GM18909 (cell line): Measurements from ENCODE around the gene RUBCN.
"Not testable (repeated sequence)": the region's sequence is repeated elsewhere in the genome, so short reads cannot be mapped to it uniquely, and the experiment has no call there.

ENCODE experiments used
- ATAC-seq: cut with Tn5 transposase; IDR thresholded peaks from one replicate; pipeline ENCODE4 v1.9.1; 2021; ENCODE audit warnings: mild to moderate bottlenecking; ENCODE audit not compliant: unreplicated experiment, poor library complexity

RUBCN gene

DNA sequence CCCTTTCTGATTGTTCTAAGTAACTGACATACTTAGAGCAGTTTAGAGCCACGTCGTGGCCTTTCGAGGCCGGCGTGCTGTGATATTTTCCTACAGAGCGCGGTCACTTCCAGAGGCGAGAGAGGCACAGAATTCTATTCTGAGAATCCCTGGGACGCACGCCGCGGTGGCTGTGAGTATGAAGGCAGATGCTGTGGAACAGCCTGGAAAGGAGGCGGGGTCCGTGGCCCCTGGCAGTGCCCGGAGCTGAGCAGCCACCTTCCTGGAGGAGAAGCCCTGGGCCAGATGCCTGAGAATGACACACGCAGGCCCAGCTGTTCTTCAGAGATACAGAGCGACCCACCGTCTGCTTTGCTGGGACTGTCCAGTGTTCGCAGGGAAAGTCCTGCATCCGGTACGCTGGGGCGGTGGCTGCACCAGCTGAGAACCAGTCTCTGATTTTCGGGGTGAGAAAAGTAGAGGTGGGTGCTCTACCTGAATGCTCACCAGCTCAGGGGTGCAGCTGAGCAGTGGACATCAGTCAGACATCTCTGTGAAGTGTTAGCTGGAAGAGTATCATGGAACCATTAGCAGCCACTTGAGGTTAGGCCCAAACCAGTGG, 75.4 kb downstream of the RUBCN start:
- not testable (repeated sequence) for ATAC-seq

DNA sequence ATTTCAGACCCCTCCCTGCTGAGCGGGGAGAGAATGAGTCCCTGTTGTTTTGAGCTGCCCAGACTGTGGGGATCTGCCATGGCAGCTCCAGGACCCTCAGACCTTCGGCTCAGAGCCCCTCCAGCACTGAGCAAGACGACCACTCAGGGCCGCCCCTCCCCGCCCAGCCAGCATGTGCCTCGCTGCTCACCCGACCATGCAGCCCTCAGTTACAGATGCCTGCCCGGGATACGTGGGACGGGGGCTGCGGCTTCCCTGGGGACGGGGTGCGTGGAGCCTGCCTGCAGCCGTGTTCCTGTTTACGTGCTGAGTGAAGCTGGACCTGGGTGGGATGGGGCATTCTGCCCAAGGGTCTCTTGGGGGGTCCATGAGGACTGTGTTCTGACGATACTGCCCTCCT, 77.0 kb downstream of the RUBCN start:
- ATAC-seq = not testable (repeated sequence)

GRCh38 chr3:197659144-197659543, 77.6 kb downstream of the RUBCN start:
- ATAC-seq = peak; percentile 69

GRCh38 chr3:197658706-197659105, 78.0 kb downstream of the RUBCN start:
- ATAC-seq = not testable (repeated sequence)

DNA sequence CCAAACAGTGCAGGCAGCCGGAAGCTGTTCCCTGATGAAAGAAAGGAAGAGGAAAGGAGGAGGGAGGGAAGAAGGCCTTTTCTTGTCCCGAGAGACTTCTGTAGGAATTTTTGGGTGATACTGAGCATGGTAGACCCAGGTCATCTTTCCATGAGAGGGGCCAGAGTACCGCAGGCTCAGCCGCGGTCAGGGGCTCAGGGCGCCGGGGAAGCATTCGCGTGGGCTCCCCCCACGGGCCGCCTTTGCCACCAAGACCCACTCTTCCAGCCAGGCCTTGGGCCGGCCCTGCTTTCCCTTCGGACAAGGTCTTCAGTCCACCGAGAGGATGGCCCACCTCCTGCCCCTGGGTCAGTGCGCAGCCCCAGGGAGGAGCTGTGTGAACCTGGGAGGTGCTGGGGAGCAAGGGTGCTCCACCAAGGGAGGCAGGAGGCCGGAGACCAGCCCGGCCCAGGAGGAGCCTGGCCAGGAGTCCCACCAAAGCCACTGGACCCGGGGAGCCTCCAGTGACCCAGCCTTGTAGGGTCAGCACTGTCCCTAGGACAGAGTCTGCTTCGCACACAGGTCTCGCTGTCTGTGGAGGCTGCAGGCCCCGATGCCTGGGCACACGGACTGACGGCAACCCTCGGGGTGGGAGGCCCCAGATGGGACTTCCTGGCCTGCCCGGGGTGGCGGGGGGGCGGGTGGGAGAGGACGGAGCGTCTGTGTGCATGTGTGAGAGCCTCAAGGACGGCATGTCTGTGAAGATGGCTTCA, 79.0 kb downstream of the RUBCN start:
- not testable (repeated sequence) for ATAC-seq

- ATAC-seq = not testable (repeated sequence)
Observed at GRCh38 chr3:197656960-197657359, 79.7 kb downstream of the RUBCN start.

DNA sequence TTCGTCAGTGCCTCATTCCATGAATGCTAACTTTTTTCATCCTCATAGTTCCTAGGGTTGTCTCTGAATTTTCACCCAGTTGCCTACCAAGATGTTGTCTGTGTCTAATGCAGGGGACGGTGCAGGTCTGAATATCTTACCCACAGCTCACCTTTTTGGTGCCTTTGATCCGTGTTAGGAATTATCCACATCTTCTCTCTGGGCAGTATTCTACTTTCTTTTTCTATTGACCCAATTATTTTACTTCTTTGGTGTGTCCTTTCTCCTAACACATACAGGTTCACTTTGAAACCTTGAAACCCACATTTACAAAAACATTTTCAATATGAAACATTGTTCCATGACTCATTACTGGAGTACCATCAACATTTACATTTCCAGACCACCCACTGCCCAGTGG, 80.6 kb downstream of the RUBCN start:
- ATAC-seq = not testable (repeated sequence)

DNA sequence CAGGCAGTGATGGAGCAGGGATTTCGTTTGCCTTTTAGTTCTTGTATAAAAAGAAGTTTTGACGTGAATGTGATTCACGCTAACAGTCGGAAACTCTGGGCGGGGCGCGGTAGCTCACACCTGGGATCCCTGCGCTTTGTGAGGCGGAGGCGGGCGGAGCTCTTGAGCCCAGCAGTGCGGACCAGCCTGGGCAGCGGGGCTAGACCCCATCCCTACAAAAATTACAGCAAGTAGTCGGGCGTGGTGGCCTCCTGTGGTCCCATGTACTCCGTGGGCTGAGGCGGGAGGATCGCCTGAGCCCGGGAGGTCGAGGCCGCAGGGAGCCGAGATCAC, 81.7 kb downstream of the RUBCN start:
- ATAC-seq = peak; percentile 22

DNA sequence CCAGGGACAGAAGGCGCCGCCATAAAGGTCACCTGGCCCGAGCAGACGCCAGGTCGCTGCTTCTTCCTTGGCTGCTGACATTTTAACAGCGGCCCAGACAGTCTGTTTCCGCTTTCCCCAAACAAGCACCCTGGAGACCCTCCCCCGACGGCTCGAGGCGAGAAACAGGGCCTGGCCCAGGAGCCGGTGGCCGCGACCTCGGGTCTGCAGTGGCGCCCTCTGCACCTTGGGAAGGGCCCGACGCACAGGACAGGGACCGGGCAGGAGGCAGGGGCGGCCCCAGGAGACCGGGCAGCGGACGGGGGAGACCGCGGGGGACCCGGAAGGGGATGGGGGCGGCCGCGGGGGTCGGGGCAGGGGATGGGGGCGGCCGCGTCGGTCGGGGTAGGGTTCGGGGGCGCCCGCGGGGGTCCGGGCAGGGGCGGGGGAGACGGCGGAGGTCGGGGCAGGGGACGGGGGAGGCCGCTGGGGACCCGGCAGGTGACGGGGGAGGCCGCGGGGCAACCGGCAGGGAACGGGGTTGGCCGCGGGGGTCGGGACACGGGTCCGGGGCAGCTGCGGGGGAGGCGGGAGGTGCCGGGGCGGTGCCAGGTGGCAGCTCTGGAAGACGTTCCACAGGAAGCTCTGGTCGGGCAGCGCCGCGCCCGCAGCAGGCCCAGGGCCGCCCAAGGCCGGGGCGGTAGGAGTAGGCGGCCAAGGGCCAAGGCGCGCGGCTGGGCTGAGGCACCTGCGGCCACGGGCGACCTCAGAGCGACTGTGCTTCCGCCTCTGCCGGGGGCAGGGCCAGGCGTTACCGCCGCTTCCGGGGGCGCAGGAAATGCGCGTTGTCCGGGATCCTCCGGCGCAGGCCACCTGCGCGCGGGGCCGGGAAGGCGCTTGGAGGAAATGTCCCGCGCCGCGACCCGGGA, 82.4 kb downstream of the RUBCN start:
- ATAC-seq = peak; percentile 91

- not testable (repeated sequence) for ATAC-seq
Observed at GRCh38 chr3:197652860-197653259, 83.8 kb downstream of the RUBCN start.

- ATAC-seq = not testable (repeated sequence)
Observed at GRCh38 chr3:197647649-197648048, 89.1 kb downstream of the RUBCN start.

DNA sequence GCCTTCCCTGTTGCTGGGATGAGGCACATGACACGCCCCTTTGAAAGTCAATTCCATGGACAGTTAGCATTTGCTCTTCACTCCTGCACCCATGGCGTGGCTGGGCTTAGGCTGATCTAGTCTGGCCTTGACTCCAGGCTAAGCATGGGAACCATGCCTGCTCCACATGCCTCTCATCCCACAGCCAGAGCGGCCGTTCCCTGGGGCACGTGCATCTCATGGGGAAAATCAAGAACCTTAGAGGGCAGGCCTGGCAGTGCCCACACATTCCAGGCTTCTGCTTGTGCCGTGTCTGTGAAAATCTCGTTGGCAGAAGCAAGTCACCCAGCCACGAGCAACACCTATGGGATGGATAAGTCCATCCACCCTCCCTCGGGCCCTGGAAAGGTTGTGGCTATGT, 89.5 kb downstream of the RUBCN start:
- ATAC-seq = not testable (repeated sequence)

GRCh38 chr3:197646294-197646693, 90.4 kb downstream of the RUBCN start:
- not testable (repeated sequence) for ATAC-seq

DNA sequence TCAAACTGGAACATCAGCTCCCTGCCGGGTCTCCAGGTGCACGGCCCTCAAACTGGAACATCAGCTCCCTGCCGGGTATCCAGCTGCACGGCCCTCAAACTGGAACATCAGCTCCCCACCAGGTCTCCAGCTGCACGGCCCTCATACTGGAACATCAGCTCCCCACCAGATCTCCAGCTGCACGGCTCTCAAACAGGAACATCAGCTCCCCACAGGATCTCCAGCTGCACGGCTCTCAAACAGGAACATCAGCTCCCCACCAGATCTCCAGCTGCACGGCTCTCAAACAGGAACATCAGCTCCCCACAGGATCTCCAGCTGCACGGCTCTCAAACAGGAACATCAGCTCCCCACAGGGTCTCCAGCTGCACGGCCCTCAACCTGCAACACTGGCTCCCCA, 99.1 kb downstream of the RUBCN start:
- not testable (repeated sequence) for ATAC-seq

- not testable (repeated sequence) for ATAC-seq
Observed at GRCh38 chr3:197631989-197632388, 104.7 kb downstream of the RUBCN start.

DNA sequence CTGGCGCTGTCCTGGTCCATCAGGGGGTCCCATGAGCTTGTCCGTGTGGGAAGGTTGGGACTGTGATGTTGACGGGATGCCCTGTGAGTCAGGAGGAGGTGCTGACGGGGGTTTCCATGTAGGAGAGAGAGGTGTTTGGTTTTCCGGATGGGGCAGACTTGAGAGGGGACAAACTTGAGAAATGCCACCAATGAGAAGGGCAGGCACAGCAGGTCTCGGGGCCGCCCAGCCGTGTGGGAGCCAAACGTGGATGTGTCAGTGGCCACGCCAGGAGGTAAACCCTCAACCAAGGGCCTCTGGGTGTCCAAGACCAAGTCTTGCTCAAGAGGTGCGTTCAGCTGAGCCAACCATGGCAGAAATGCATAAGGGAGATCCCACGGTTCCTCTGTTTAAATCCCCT, 105.9 kb downstream of the RUBCN start:
- ATAC-seq = not testable (repeated sequence)

- not testable (repeated sequence) for ATAC-seq
Observed at GRCh38 chr3:197629286-197629685, 107.4 kb downstream of the RUBCN start.

- ATAC-seq = peak; percentile 86
Observed at GRCh38 chr3:197627772-197628523, 108.8 kb downstream of the RUBCN start.

GRCh38 chr3:197627158-197627771, 109.4 kb downstream of the RUBCN start:
- peak; percentile 50 for ATAC-seq
